K562 (cell line): ENCODE data around the gene XYLB. TPM values are rescaled to one million over a fixed set of nuclear protein-coding genes. Genes with fewer than 3 reads are reported as not detected.

Source experiments
- ATAC-seq: fragments of 200-7000 bp; cut with Tn5 transposase; 3 replicates; pipeline ENCODE4 v1.9.1; 2020; ENCODE audit warnings: moderate library complexity
- BruUV-seq: library from RNA; stranded (reverse); fragments of 400-500 nt; replicated peaks from 2 replicates; lab custom pipeline; 2021; lab: Mats Ljungman, UMichigan
- CTCF ChIA-PET: fragments of 300-600 bp; formaldehyde crosslinking; extraction: SDS; loops from one replicate; lab custom pipeline; 2021; ENCODE audit warnings: low intra/inter-chr PET ratio; lab: Yijun Ruan, JAX
- POLR2A ChIA-PET: fragments of 300-600, 350-650 bp; sonication (Branson Sonifier 250); formaldehyde crosslinking; extraction: SDS; loops from one replicate; lab custom pipeline; 2021; ENCODE audit warnings: antibody characterized with exemption, inconsistent platforms; lab: Yijun Ruan, JAX
- DNase-seq, 4 experiments: peaks; one replicate each; pipeline versions ENCODE4 v3.0.0 to v3.0.0-alpha.2; 2011 to 2018; ENCODE audit warnings: low spot score in 3 of 4, mixed read lengths in 3 of 4; ENCODE audit errors: extremely low read depth in 1 of 4
- FAIRE-seq: peaks from 2 replicates; lab custom pipeline; 2011; peaks lifted over from hg19 to GRCh38; lab: Jason Lieb, UNC
- H2AFZ ChIP-seq: 2 replicates; pipeline ENCODE4 v1.6.0; 2011; ENCODE audit warnings: low read depth, low read length, control low read depth, inconsistent platforms
- H3K27ac ChIP-seq: fragments of 200-600 bp; 3 replicates; pipeline ENCODE4 v1.8.0; 2011; ENCODE audit warnings: low read depth, mild to moderate bottlenecking, control low read depth, inconsistent platforms, low read length, moderate library complexity, mixed read lengths; ENCODE audit errors: extremely low read depth
- H3K27me3 ChIP-seq, 2 experiments: fragments of 300-600 bp in 1 of 2; 2 replicates in 1 of 2; 3 replicates in 1 of 2; pipeline versions ENCODE4 v1.6.0 to v1.8.0; 2011; ENCODE audit warnings: inconsistent platforms in 2 of 2, low read length in 2 of 2, mild to moderate bottlenecking in 1 of 2, mixed read lengths in 1 of 2, moderate library complexity in 1 of 2; ENCODE audit not compliant: control insufficient read depth in 2 of 2, insufficient read depth in 2 of 2
- H3K36me3 ChIP-seq: fragments of 300-600 bp; 3 replicates; pipeline ENCODE4 v1.8.0; 2011; ENCODE audit warnings: mild to moderate bottlenecking, low read length, inconsistent platforms; ENCODE audit not compliant: control insufficient read depth, insufficient read depth
- H3K4me1 ChIP-seq, 2 experiments: fragments of 200-600 bp in 1 of 2; replicated peaks in 1 of 2; 2 replicates in 1 of 2; 3 replicates in 1 of 2; pipeline versions ENCODE4 v1.5.1 to v1.8.0; 2011; ENCODE audit warnings: inconsistent platforms in 2 of 2, low read length in 2 of 2, mild to moderate bottlenecking in 1 of 2, mixed read lengths in 1 of 2, moderate library complexity in 1 of 2; ENCODE audit not compliant: control insufficient read depth in 2 of 2, insufficient read depth in 2 of 2
- H3K4me2 ChIP-seq: 2 replicates; pipeline ENCODE4 v1.6.1; 2011; ENCODE audit warnings: low read length, control low read depth, inconsistent platforms, mixed read lengths; ENCODE audit not compliant: insufficient read depth
- H3K4me3 ChIP-seq: fragments of 200-600 bp; sonication (generic), shearing (Covaris generic); 2 replicates; pipeline ENCODE4 v1.5.1; 2016; ENCODE audit warnings: control low read depth, inconsistent platforms
- H3K79me2 ChIP-seq: fragments of 200-600 bp; 3 replicates; pipeline ENCODE4 v1.8.0; 2011; ENCODE audit warnings: low read length, inconsistent platforms; ENCODE audit not compliant: control insufficient read depth, insufficient read depth
- H3K9ac ChIP-seq, 2 experiments: 2 replicates each; pipeline versions ENCODE4 v1.6.0 to v1.6.1; 2011; ENCODE audit warnings: low read depth in 2 of 2, low read length in 2 of 2, control low read depth in 1 of 2, inconsistent platforms in 1 of 2, mild to moderate bottlenecking in 1 of 2, mixed read lengths in 1 of 2; ENCODE audit not compliant: insufficient read depth in 1 of 2
- H3K9me1 ChIP-seq: one replicate; pipeline ENCODE4 v1.6.0; 2011; ENCODE audit warnings: inconsistent platforms, mild to moderate bottlenecking, low read length, moderate library complexity; ENCODE audit not compliant: control insufficient read depth, insufficient read depth
- H3K9me3 ChIP-seq: replicated peaks from 2 replicates; pipeline ENCODE4 v1.5.1; 2011; ENCODE audit warnings: low read depth, low read length, inconsistent platforms; ENCODE audit not compliant: control insufficient read depth, insufficient read depth
- H4K20me1 ChIP-seq: replicated peaks from 2 replicates; pipeline ENCODE4 v1.6.1; 2011; ENCODE audit warnings: low read length, inconsistent platforms, mixed read lengths; ENCODE audit not compliant: control insufficient read depth, insufficient read depth
- MYNN ChIP-seq, 2 experiments: sonication (generic); formaldehyde crosslinking in 1 of 2; IDR thresholded peaks; 2 replicates each; pipeline versions ENCODE4 v1.5.0 to v1.6.1; 2016 to 2020; ENCODE audit warnings: antibody characterized with exemption in 1 of 2, missing genetic modification reagents in 1 of 2
- SREBF1 ChIP-seq: fragments of 150-350 bp; IDR thresholded peaks from 2 replicates; pipeline ENCODE4 v1.6.1; 2014; ENCODE audit warnings: antibody characterized with exemption, low read depth, low read length, borderline replicate concordance
- TAF7 ChIP-seq: fragments of 450-650 bp; IDR thresholded peaks from 2 replicates; pipeline ENCODE4 v1.6.1; 2016; ENCODE audit warnings: missing genetic modification characterization, missing compliant biosample characterization
- TGIF2 ChIP-seq: sonication (generic); formaldehyde crosslinking; IDR thresholded peaks from 2 replicates; pipeline ENCODE4 v1.8.1; 2022; ENCODE audit warnings: mild to moderate bottlenecking, missing genetic modification reagents, moderate library complexity
- WGBS: fragments of 100-300 bp; shearing (Covaris generic); methylation state at CpG from one replicate; pipeline ENCODE4 v1.1.6; 2016; ENCODE audit warnings: low coverage, mixed read lengths; ENCODE audit not compliant: insufficient coverage; ENCODE audit errors: missing lambda C conversion rate; 5-methylcytosine and 5-hydroxymethylcytosine counted together
- in situ Hi-C: fragments of 300-500 bp; cut with MboI; formaldehyde crosslinking; loops from 4 replicates; pipeline ENCODE4 v1.15.0; 2018; ENCODE audit warnings: inconsistent platforms, mixed read lengths
- intact Hi-C: fragments of 100-400 bp; cut with micrococcal nuclease; formaldehyde crosslinking; loops from 2 replicates; pipeline ENCODE4 v1.14.2; 2022
- polyA plus RNA-seq, 8 experiments: library from polyadenylated mRNA; depleted of rRNA in 4 of 8; stranded (reverse) in 5 of 8; unstranded in 3 of 8; fragments of >200 nt; fragmentation: Nextera tagmentation in 2 of 8; fragmentation: Illumina TruSeq in 1 of 8; extraction: Ambion mirVana in 2 of 8; extraction: Trizol in 1 of 8; gene quantifications; 2 replicates each; pipeline versions ENCODE4 v1.2.1 to v1.2.3, GENCODE V29; 2011 to 2014; ENCODE audit warnings: inconsistent platforms in 1 of 8, missing spikeins in 1 of 8
- total RNA-seq, 7 experiments: library from RNA; depleted of rRNA in 6 of 7; stranded (reverse); fragments of >200 nt in 6 of 7; fragmentation: Illumina TruSeq in 2 of 7; extraction: Trizol in 2 of 7; gene quantifications; 2 replicates each; pipeline versions ENCODE4 v1.2.1 to v1.2.3, GENCODE V29; 2011 to 2021; ENCODE audit warnings: low replicate concordance in 1 of 7
- TF ChIP-seq, protein P1 (sequence below): fragments of 450-650 bp; formaldehyde crosslinking; IDR thresholded peaks from 2 replicates; pipeline ENCODE4 v1.4.0; 2020; ENCODE audit warnings: mild to moderate bottlenecking, moderate library complexity

Gene XYLB
- total and polyA plus RNA-seq, 9 of the 15 experiments (the other 6 are each of a cell fraction or from before 2014, with no cell fraction given): 4.0 to 20.2 (median 13.2) TPM

DNA sequence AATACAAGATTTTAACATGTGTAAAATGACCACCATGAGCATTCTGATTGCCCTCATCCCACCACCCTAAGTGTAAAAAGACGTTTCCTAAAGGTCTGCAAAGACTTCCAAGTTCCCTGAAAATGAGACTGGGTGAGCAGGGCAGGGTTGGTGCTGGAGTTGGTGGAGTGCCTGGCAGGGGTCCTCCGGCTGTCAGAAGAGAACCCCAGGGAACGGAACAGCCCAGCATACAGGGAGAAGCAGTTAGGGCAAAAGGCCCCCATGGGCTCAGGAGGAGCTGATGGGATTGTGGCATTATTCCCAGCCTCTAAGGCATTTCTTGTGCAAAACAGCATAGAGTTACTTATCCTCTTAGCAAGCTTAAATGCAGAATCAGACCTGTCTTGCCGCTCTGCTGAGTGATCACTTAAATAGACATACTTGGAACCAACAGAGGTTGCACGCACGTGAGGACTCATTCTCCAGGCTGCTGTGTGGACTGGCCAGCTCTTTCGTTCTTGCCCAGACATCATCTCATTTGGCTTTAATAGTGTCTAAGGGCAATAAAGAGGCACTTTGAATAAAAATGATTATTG is 36.0 kb downstream of the XYLB start:
- TF ChIP-seq MYNN (IDR thresholded peaks at IDR 0.05) (no peak), MYNN (CRISPR knock-in tag; IDR thresholded peaks at IDR 0.05) (no peak), TAF7 (tag) (no peak), TGIF2 (CRISPR knock-in tag) (no peak), SREBF1 (no peak)
- TF ChIP-seq, protein P1, sequence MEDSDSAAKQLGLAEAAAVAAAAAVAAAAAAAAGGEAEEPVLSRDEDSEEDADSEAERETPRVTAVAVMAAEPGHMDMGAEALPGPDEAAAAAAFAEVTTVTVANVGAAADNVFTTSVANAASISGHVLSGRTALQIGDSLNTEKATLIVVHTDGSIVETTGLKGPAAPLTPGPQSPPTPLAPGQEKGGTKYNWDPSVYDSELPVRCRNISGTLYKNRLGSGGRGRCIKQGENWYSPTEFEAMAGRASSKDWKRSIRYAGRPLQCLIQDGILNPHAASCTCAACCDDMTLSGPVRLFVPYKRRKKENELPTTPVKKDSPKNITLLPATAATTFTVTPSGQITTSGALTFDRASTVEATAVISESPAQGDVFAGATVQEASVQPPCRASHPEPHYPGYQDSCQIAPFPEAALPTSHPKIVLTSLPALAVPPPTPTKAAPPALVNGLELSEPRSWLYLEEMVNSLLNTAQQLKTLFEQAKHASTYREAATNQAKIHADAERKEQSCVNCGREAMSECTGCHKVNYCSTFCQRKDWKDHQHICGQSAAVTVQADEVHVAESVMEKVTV: no peak
- TF ChIP-seq, all 486 proteins: peak for 0
- no peak for ATAC-seq
- Histone ChIP-seq H3K4me2 (no peak overlapping the region), H3K27me3 (no peaks in the 10 kb centered on the region), H3K9me3 (peaks cover 3% of the 10 kb centered on the region), H3K4me1 (no peaks in the 10 kb centered on the region), H3K9me1 (no peaks in the 10 kb centered on the region), H3K79me2 (no peaks in the 10 kb centered on the region), H3K36me3 (peaks cover 74% of the 10 kb centered on the region), H3K27ac (no peak overlapping the region), H4K20me1 (no peaks in the 10 kb centered on the region), H2AFZ (no peak overlapping the region), H3K4me3 (no peak overlapping the region), H3K9ac (no peak overlapping the region)
- no peak for FAIRE-seq
- ChIA-PET POLR2A (interaction anchor here (0.6 to 0.8 kb wide), 2 partner anchors 9 to 10 kb away, joined by 3 read pairs; no protein-coding TSS in a partner anchor), CTCF (no interaction called here)
- no peak for DNase-seq
- intact Hi-C loops (no loop called here), in situ Hi-C loops (no loop called here)
- BruUV-seq: no TSS peak
- WGBS: 74% methylated on average over 7 of the region's 7 CpGs
